GM12892 (cell line): ENCODE data around the gene TRIM2.

ENCODE experiments used
- POLR2A ChIP-seq: IDR thresholded peaks from 2 replicates; pipeline ENCODE4 v1.6.1; 2011; ENCODE audit warnings: low read depth, low read length, control low read depth
- POLR2AphosphoS5 ChIP-seq: IDR thresholded peaks from 2 replicates; pipeline ENCODE4 v1.6.1; 2011; ENCODE audit warnings: low read depth, low read length, control low read depth

DNA sequence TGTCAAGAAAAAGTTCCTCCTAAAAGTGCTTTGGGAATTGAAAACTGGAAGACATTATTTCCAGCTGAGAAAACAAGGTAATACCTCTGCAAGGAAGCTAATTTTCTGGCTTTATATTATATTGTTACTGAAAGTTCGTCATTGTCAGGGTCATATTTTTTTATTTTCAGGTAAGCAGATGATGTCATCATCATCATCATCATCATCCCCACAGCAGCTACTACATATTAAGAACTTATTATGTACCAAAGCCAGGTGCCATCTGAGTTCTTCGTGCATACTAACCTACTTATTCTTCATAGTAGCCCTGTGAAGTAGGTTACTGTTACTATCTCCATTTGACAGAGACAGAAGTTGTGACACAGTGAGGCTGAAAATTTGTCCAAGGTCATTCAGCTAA is 87.3 kb downstream of the TRIM2 start:
- TF ChIP-seq POLR2AphosphoS5 (no peak), POLR2A (no peak)
